Left renal pelvis (tissue), 4 donors: ENCODE measurements around the gene DAP3. TPM values are rescaled to one million over a fixed set of nuclear protein-coding genes. Genes with fewer than 3 reads are reported as not detected.
"Not testable (repeated sequence)": the region's sequence is repeated elsewhere in the genome, so short reads cannot be mapped to it uniquely, and the experiment has no call there.

Source experiments
- DNase-seq, 4 donors: peaks; one replicate each; pipeline ENCODE4 v3.0.0-alpha.2; 2013; ENCODE audit warnings: low read depth in 4 of 4, low spot score in 3 of 4
- polyA plus RNA-seq, 4 donors: library from polyadenylated mRNA; unstranded; fragments of 120-200 nt; gene quantifications; one replicate each; pipeline ENCODE4 v1.2.1, GENCODE V29; 2013; ENCODE audit not compliant: insufficient read length in 4 of 4

The DAP3 gene
- 100 to 1,000 TPM in 3 of 4 donors, 10 to 100 TPM in 1; 92.2 to 132 (median 123) TPM for polyA plus RNA-seq

DNA sequence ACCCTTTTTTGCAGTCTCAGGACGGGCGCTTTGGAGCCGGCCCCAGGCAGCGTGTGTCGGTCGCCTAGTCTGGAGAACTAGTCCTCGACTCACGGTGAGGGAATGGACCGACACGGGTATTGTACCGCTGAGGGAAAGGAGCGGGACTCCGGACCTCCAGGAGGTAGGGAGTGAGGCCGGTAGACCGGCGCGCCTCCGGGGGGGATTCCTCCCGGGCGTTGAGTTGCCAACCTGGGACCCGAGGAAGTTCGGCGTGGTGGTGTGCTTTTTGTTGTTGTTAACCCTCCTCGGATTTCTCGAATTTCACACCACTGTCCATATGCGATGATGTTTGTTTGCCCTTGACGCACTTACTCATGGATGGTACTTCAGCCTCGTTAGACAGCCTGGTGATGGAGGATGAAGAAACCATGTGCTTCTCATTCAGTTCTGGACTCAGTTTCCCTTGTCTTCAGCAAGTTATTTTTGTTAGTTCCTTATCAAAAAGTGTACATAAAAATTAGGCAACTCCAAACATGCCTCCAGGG is at the start of gene DAP3:
Gene DAP3, plus strand, starts transcription at position 11 of the 527 bp plus-strand sequence. CDS start 20,689 bp downstream, outside the sequence.
- DNase-seq = not testable (repeated sequence)

DNA sequence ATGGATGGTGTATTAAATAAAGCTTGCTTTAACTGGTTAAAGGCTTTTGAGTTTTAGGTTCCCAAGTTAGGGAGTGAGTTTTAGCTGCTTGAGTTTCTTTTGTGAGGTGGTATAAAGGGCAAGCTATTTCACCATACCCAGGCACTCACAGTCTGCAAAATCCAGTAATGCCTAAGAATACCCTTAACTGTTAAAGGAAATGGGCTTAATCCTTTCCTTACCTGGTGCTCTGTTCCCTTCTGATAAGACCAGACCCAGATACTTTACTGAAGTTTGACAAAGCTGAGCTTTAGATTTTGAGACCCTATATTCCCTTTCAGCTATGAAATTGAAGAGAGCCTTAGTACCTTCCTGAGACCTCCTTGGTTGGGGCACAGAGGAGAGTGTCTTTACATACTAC is 48.5 kb upstream of the DAP3 start:
- no peak for DNase-seq

GRCh38 chr1:155642559-155643180 is 46.2 kb upstream of the DAP3 start:
- DNase-seq = not testable (repeated sequence)

DNA sequence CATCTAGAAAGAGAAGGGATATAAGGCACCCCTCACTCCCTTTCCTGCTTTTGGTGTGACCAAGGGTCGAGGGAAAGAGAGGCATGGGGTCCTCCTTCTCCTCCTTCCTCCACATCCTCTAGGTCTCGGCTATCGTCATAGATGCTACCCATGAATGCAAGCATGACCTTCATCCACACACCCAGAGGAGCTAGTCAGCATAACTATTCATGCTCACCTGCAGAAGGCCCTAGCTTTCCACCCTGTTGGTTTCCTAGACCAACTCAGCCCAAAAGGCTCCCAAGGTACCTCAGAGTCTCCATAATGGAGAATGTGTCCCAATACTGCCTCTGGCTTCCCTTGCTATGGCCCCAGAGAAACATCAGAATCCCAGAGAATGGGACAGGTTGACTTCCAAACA is 45.7 kb upstream of the DAP3 start:
- DNase-seq = no peak

GRCh38 chr1:155645034-155645598 is 43.8 kb upstream of the DAP3 start:
- DNase-seq = no peak

GRCh38 chr1:155645648-155646047 is 43.2 kb upstream of the DAP3 start:
- DNase-seq = no peak

DNA sequence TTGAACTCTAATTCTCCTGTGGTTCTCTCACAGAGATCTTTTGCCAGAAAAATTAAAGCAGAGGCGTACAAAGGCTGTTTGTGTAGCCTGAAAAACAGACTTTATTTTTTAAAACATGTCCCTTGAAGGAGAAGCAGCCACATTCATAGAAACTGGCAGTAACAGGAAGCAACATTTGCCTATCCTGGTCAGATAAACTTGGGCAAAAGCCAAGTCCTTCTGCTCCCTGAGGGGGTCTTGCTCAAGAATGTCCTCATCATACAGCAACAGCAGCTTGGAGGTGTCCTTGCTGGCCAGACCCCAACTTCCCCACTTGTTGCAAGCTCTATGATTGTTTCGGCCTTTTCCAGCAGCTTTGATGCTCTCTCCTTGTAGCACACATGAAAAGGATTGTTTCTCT is 42.6 kb upstream of the DAP3 start:
- no peak for DNase-seq

DNA sequence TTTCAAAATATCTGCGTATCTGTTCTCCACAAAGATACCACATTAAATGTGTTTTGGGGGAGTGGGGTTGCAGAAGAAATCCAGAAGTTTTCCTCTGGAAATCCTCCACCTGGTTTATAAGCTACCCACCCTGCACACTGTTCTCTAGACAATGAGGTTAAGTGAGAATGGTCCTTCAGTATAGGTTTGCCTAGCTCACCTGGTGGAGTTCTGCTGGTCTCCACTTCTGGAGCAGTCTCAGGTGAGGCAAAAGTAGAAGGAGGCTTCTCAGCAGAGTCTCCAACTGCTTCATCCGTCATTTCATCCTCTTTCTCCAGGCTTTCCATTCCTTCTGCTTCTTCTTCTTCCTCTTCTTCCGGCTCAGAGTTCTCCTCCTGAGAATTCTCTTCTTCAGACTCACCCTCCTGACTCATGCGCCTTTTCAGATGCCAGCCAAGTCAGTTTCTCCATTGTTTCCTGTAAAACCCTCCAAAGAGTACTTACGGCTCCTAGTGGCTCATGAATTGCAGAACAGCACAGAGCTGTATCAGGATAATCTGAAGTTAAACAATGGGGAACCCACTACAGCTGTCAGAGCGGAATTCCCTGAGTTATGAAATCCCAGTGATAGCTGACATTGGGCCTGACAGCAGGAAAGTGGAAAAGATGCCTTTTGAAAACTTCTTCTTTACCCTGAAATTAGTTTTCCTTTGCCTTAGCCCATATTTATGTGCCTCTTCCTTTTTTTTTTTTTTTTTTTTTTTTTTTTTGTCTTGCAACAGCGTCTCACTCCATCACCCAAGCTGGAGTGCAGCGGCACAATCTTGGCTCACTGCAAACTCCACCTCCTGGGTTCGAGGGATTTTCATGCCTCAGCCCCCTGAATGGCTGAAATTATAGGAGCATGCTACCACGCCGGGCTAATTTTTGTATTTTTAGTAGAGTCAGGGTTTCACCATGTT is 40.4 kb upstream of the DAP3 start:
- no peak for DNase-seq

DNA sequence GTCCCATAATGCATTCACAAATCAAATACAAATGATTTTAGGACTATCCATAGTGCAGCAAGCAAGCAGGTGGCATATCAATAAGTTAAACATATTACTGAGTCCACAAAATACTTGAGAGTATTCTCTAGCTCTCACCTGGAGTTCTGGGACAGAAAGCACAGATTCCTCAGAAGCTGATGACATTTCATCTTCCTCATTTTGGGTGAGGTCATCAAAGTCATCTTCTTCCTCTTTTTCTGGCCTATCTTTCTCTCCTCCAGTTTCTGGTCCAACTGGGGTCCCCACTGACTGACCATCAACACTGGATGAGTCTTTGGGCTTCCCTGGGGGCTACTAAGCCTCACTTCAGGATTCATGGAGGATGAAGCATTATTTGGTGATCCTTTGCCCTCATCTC is 39.2 kb upstream of the DAP3 start:
- DNase-seq = no peak

DNA sequence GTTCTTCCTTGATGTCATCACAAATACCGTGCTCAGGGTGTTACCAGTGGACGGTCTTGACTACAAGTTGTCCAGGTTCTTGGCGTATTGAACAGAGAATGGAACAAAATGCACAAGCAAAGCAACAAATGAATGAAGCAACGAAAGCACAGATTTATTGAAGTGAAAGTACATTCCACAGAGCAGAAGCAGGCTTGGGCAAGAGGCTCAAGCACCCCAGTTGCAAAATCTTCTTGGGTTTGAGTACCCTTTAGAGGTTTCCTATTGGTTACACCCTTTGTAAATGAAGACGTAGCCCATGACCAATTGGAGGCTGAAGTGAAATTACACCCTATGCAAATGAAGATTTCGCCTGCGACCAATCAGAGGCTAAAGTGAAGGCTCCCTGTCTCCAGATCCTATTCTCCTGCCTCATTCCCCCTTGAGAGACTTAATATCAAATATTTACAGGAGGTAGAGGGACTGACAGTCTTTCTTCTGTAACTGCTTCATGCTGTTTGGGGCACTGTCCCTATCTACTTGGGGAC is 38.6 kb upstream of the DAP3 start:
- no peak for DNase-seq

- no peak for DNase-seq
Measured at GRCh38 chr1:155651861-155652661, 36.8 kb upstream of the DAP3 start.

- no peak for DNase-seq
Measured at GRCh38 chr1:155652951-155653350, 35.9 kb upstream of the DAP3 start.

DNA sequence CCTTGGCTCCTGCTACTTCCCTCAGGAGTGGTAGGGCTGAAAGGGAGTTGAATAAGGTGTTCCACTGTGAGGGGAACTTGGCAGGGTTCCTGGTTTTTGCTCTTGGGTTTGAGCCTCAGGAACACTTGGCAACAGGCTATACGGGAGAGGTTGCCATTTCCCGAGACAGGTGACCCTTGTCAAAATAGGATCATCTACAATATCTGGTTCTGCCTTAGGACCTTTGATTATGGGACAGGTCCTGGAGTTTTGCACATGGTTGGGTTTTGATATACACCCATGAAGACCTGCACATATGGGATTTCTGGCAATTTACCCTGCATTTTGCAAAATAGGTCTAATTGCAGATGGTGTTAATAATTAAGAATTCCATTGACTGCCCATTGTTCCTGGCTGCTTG is 31.4 kb upstream of the DAP3 start:
- no peak for DNase-seq

DNA sequence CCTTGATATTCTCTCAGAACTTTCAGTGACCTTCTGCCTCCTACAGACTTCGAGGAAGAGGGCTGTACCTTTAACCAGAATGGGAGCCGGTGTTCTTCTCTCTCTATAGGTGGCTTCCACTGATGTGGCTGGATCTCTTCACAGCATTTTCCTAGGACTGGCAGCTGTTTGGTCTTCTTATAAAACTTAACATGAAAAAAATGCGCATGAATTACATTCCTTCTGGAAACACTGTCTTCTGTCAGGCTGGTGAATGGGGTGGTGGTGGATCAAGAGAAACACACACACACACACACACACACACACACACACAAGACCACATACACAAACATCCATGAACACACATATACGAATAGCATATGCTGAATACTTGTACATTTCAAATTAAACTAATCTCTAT is 27.7 kb upstream of the DAP3 start:
- DNase-seq = not testable (repeated sequence)

GRCh38 chr1:155669233-155670162 is 19.4 kb upstream of the DAP3 start:
- DNase-seq = no peak

GRCh38 chr1:155671750-155672149 is 17.1 kb upstream of the DAP3 start:
- DNase-seq = no peak

GRCh38 chr1:155673003-155673402 is 15.9 kb upstream of the DAP3 start:
- DNase-seq = no peak

GRCh38 chr1:155678027-155678426 is 10.9 kb upstream of the DAP3 start:
- no peak for DNase-seq

DNA sequence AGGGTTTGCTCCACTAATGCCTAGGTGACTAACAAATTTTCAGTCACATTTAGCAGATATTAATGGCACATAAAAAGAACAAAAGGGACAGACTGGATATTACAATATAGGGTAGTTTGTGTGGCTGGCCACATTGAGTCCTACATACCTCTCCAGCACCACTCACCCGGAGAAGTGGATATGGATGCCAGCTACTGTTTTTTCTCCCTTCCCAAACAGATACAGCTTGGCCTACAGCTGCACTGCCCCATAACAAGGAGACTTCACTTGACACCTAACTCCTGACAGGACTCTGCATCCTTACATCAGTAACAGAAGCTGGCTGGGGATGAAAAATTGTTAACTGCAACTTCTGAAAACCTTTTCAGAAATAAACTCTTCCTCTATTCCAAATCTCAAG is 9.9 kb upstream of the DAP3 start:
- DNase-seq = not testable (repeated sequence)
